Middle frontal gyrus (tissue), 1 donor: ENCODE data around the gene BTBD18.
A peak's percentile ranks its signal among the peaks of the same experiment; 100 is the strongest.

Source experiments
- DNase-seq: peaks from one replicate; pipeline ENCODE4 v3.0.0-alpha.2; 2015; ENCODE audit warnings: low spot score; ENCODE audit errors: extremely low spot score

BTBD18 gene

GRCh38 chr11:57751676-57752253 lies at the start of gene BTBD18:
Gene BTBD18 (minus strand): TSS chr11:57751819. CDS start chr11:57751188, 631 bp downstream.
- DNase-seq = no peak

GRCh38 chr11:57801183-57801485 lies 49.5 kb upstream of the BTBD18 start:
- no peak for DNase-seq

- DNase-seq = peak; percentile 54
Observed at GRCh38 chr11:57800444-57801182, 49.0 kb upstream of the BTBD18 start.

- no peak for DNase-seq
Observed at GRCh38 chr11:57798905-57799559, 47.4 kb upstream of the BTBD18 start.

- no peak for DNase-seq
Observed at GRCh38 chr11:57793351-57794115, 41.9 kb upstream of the BTBD18 start.

GRCh38 chr11:57792870-57793269 lies 41.3 kb upstream of the BTBD18 start:
- no peak for DNase-seq

GRCh38 chr11:57792060-57792541 lies 40.5 kb upstream of the BTBD18 start:
- no peak for DNase-seq

- DNase-seq = no peak
Observed at GRCh38 chr11:57791321-57792059, 39.9 kb upstream of the BTBD18 start.

GRCh38 chr11:57788703-57789088 lies 37.1 kb upstream of the BTBD18 start:
- no peak for DNase-seq

GRCh38 chr11:57787920-57788702 lies 36.5 kb upstream of the BTBD18 start:
- no peak for DNase-seq

GRCh38 chr11:57787006-57787604 lies 35.5 kb upstream of the BTBD18 start:
- no peak for DNase-seq

- DNase-seq = no peak
Observed at GRCh38 chr11:57786436-57786835, 34.8 kb upstream of the BTBD18 start.

GRCh38 chr11:57785072-57785471 lies 33.5 kb upstream of the BTBD18 start:
- no peak for DNase-seq

GRCh38 chr11:57781529-57781943 lies 29.9 kb upstream of the BTBD18 start:
- no peak for DNase-seq

GRCh38 chr11:57779276-57779675 lies 27.7 kb upstream of the BTBD18 start:
- no peak for DNase-seq

- DNase-seq = no peak
Observed at GRCh38 chr11:57778318-57779037, 26.9 kb upstream of the BTBD18 start.

GRCh38 chr11:57777969-57778317 lies 26.3 kb upstream of the BTBD18 start:
- DNase-seq = no peak

GRCh38 chr11:57776577-57777210 lies 25.1 kb upstream of the BTBD18 start:
- DNase-seq = no peak

- no peak for DNase-seq
Observed at GRCh38 chr11:57776031-57776521, 24.5 kb upstream of the BTBD18 start.
